ENCODE data around the gene SHROOM3.

DNA sequence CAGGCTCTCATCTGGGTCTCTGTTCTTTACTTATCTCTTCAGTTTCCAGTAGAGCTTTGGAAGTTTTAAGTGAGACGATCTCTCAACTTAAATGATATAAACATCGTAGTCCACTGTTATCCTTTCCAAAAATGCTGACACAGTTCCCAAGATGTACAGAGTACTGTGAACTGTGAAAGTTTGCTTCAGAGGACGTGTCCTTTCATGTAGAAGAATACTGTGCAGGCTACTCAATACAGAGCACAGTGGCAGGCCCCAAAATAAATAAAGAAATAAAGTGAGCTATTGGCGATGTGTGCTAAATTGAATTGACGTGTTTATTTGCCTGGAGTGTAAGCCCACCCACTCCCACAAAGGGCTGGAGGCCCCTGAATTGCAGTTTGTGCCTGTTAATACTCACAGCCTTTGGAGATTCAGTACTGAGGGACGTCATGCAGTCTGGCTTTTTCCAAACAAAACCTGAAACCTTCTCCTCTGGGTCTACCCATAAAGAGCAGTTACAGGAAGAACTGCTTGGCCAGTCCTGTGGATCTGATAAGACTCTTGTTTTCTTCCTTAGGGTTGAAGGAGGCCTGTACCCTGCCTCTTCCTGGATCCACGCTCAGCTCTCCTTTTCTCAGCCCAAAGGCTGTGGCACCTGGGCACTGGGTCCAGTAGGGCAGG lies 396.8 kb downstream of the SHROOM3 start:
- TF ChIP-seq, protein P1, sequence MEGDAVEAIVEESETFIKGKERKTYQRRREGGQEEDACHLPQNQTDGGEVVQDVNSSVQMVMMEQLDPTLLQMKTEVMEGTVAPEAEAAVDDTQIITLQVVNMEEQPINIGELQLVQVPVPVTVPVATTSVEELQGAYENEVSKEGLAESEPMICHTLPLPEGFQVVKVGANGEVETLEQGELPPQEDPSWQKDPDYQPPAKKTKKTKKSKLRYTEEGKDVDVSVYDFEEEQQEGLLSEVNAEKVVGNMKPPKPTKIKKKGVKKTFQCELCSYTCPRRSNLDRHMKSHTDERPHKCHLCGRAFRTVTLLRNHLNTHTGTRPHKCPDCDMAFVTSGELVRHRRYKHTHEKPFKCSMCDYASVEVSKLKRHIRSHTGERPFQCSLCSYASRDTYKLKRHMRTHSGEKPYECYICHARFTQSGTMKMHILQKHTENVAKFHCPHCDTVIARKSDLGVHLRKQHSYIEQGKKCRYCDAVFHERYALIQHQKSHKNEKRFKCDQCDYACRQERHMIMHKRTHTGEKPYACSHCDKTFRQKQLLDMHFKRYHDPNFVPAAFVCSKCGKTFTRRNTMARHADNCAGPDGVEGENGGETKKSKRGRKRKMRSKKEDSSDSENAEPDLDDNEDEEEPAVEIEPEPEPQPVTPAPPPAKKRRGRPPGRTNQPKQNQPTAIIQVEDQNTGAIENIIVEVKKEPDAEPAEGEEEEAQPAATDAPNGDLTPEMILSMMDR (IDR thresholded peaks at IDR 0.05): no peak
- TF ChIP-seq EP300 (IDR thresholded peaks at IDR 0.05) (no peak), POLR2AphosphoS5 (IDR thresholded peaks at IDR 0.05) (no peak), POLR2A (IDR thresholded peaks at IDR 0.05) (no peak)
